HCT116 (cell line): ENCODE data around the gene TMC3. TPM values are rescaled to one million over a fixed set of nuclear protein-coding genes. Genes with fewer than 3 reads are reported as not detected.
A peak's percentile ranks its signal among the peaks of the same experiment; 100 is the strongest.

ENCODE experiments used
- ATAC-seq: fragments of 200-7000 bp; cut with Tn5 transposase; 2 replicates; pipeline ENCODE4 v1.9.1; 2020; ENCODE audit warnings: mild to moderate bottlenecking, moderate library complexity
- BruUV-seq: library from RNA; stranded (reverse); fragments of 400-500 nt; replicated peaks from 2 replicates; lab custom pipeline; 2021; lab: Mats Ljungman, UMichigan
- CTCF ChIA-PET: fragments of 300-600 bp; sonication (Branson Sonifier 250); formaldehyde crosslinking; loops from one replicate; lab custom pipeline; 2021; ENCODE audit warnings: antibody characterized with exemption; lab: Charles Lee
- POLR2A ChIA-PET: fragments of 300-600, 350-600 bp; sonication (Branson Sonifier 250); formaldehyde crosslinking; loops from one replicate; lab custom pipeline; 2021; ENCODE audit warnings: antibody characterized with exemption; lab: Charles Lee
- RAD21 ChIA-PET, 2 experiments: fragments of 300-600 bp; sonication (Branson Sonifier 250); formaldehyde crosslinking; loops; one replicate each; lab custom pipeline; 2023; ENCODE audit warnings: low total read pairs in 2 of 2; ENCODE audit not compliant: uncharacterized antibody in 2 of 2, unreplicated experiment in 2 of 2, low non-redundant PET in 1 of 2; lab: Charles Lee
- DNase-seq: peaks from one replicate; pipeline ENCODE4 v3.0.0-alpha.2; 2010; ENCODE audit warnings: low read depth, low spot score
- H2AFZ ChIP-seq: fragments of 200-600 bp; shearing (Covaris generic), sonication (generic); 2 replicates; pipeline ENCODE4 v1.6.1; 2017; ENCODE audit warnings: low read depth, mixed run types, mixed read lengths, antibody characterized with exemption, low read length; ENCODE audit not compliant: poor library complexity, severe bottlenecking
- H3K27ac ChIP-seq: 2 replicates; pipeline ENCODE4 v1.5.1; 2012; ENCODE audit warnings: low read depth, low read length
- H3K27me3 ChIP-seq: fragments of 200-600 bp; sonication (generic); 2 replicates; pipeline ENCODE4 v1.6.1; 2016; ENCODE audit warnings: mixed run types, low read length, mixed read lengths; ENCODE audit not compliant: insufficient read depth
- H3K36me3 ChIP-seq, 2 experiments: fragments of 200-500 bp in 1 of 2; fragments of 200-600 bp in 1 of 2; sonication (Bioruptor generic) in 1 of 2; sonication (generic) in 1 of 2; 2 replicates each; pipeline versions ENCODE4 v1.5.1 to v1.6.1; 2014 to 2016; ENCODE audit warnings: low read length in 2 of 2, inconsistent platforms in 1 of 2, mixed read lengths in 1 of 2, mixed run types in 1 of 2; ENCODE audit not compliant: insufficient read depth in 2 of 2, control insufficient read depth in 1 of 2
- H3K4me1 ChIP-seq, 2 experiments: fragments of 200-600 bp in 1 of 2; sonication (generic) in 1 of 2; 2 replicates each; pipeline versions ENCODE4 v1.5.1 to v1.6.1; 2012 to 2017; ENCODE audit warnings: low read length in 2 of 2, inconsistent platforms in 1 of 2, mild to moderate bottlenecking in 1 of 2, mixed read lengths in 1 of 2, mixed run types in 1 of 2, moderate library complexity in 1 of 2; ENCODE audit not compliant: insufficient read depth in 2 of 2, control insufficient read depth in 1 of 2
- H3K4me2 ChIP-seq: fragments of 200-600 bp; sonication (generic); 2 replicates; pipeline ENCODE4 v1.6.1; 2017; ENCODE audit warnings: mixed run types, low read length, mixed read lengths
- H3K4me3 ChIP-seq, 2 experiments: fragments of 200-600 bp in 1 of 2; sonication (generic) in 1 of 2; replicated peaks in 1 of 2; 2 replicates each; pipeline ENCODE4 v1.5.1; 2011 to 2016; ENCODE audit warnings: low read length in 2 of 2, control low read depth in 1 of 2, low read depth in 1 of 2, mild to moderate bottlenecking in 1 of 2, mixed read lengths in 1 of 2, mixed run types in 1 of 2
- H3K79me2 ChIP-seq: fragments of 200-600 bp; sonication (generic); 2 replicates; pipeline ENCODE4 v1.6.1; 2017; ENCODE audit warnings: mild to moderate bottlenecking, mixed run types, low read length, moderate library complexity, mixed read lengths; ENCODE audit not compliant: insufficient read depth
- H3K9ac ChIP-seq: fragments of 200-600 bp; sonication (generic); 2 replicates; pipeline ENCODE4 v1.6.1; 2016; ENCODE audit warnings: low read length, mixed read lengths
- H3K9me2 ChIP-seq: fragments of 200-600 bp; sonication (generic), shearing (Covaris generic); 2 replicates; pipeline ENCODE4 v1.6.1; 2017; ENCODE audit warnings: mixed run types, mild to moderate bottlenecking, moderate library complexity; ENCODE audit not compliant: insufficient read depth
- H3K9me3 ChIP-seq, 2 experiments: fragments of 200-500 bp in 1 of 2; fragments of 200-600 bp in 1 of 2; sonication (Bioruptor generic) in 1 of 2; sonication (generic) in 1 of 2; 2 replicates each; pipeline ENCODE4 v1.6.1; 2014 to 2017; ENCODE audit warnings: low read length in 2 of 2, mixed read lengths in 2 of 2, inconsistent platforms in 1 of 2, low read depth in 1 of 2, mild to moderate bottlenecking in 1 of 2, mixed run types in 1 of 2, moderate library complexity in 1 of 2; ENCODE audit not compliant: control insufficient read depth in 1 of 2, insufficient read depth in 1 of 2
- H4K20me1 ChIP-seq: fragments of 200-600 bp; sonication (generic), shearing (Covaris generic); 2 replicates; pipeline ENCODE4 v1.6.1; 2017; ENCODE audit warnings: mixed run types, mild to moderate bottlenecking, moderate library complexity; ENCODE audit not compliant: insufficient read depth
- ATF3 ChIP-seq: IDR thresholded peaks from 2 replicates; pipeline ENCODE4 v1.6.1; 2012
- EGR1 ChIP-seq: IDR thresholded peaks from 2 replicates; pipeline ENCODE4 v1.6.1; 2012; ENCODE audit warnings: low read depth
- JUND ChIP-seq: IDR thresholded peaks from 2 replicates; pipeline ENCODE4 v1.6.1; 2012
- RAD21 ChIP-seq: IDR thresholded peaks from 2 replicates; pipeline ENCODE4 v1.6.1; 2012; ENCODE audit warnings: low read depth, mild to moderate bottlenecking
- REST ChIP-seq: IDR thresholded peaks from 2 replicates; pipeline ENCODE4 v1.6.1; 2012; ENCODE audit warnings: low read depth
- SIN3A ChIP-seq: IDR thresholded peaks from 2 replicates; pipeline ENCODE4 v1.6.1; 2012; ENCODE audit warnings: low read depth
- SRF ChIP-seq: IDR thresholded peaks from 2 replicates; pipeline ENCODE4 v1.6.1; 2012; ENCODE audit warnings: low read depth
- TCF7L2 ChIP-seq: IDR thresholded peaks from 2 replicates; pipeline ENCODE4 v1.7.0; 2011; ENCODE audit warnings: borderline replicate concordance, inconsistent platforms; ENCODE audit not compliant: insufficient read depth, insufficient read length; ENCODE audit errors: extremely low read depth
- YY1 ChIP-seq: IDR thresholded peaks from 2 replicates; pipeline ENCODE4 v1.6.1; 2011; ENCODE audit warnings: low read length, low read depth, moderate library complexity, mild to moderate bottlenecking; ENCODE audit not compliant: insufficient replicate concordance; ENCODE audit errors: extremely low read depth
- ZFX ChIP-seq: fragments of 450-650 bp; IDR thresholded peaks from 2 replicates; pipeline ENCODE4 v1.6.1; 2017
- intact Hi-C: fragments of 100-400 bp; cut with micrococcal nuclease; formaldehyde crosslinking; loops from 2 replicates; pipeline ENCODE4 v1.10.0; 2022
- total RNA-seq: library from RNA; stranded (reverse); gene quantifications from one replicate; pipeline ENCODE4 v1.2.1, GENCODE V29; 2021; ENCODE audit not compliant: unreplicated experiment
- TF ChIP-seq, protein P1 (sequence below), 3 experiments: fragments of 200-600 bp in 1 of 3; sonication (generic) in 1 of 3; IDR thresholded peaks in 2 of 3; conservative IDR thresholded peaks in 1 of 3; 2 replicates each; pipeline ENCODE4 v1.5.1; 2012 to 2017; ENCODE audit warnings: low read depth in 2 of 3, low read length in 2 of 3, antibody characterized with exemption in 1 of 3, borderline replicate concordance in 1 of 3, control low read depth in 1 of 3, mild to moderate bottlenecking in 1 of 3, mixed read lengths in 1 of 3, mixed run types in 1 of 3, moderate library complexity in 1 of 3; ENCODE audit not compliant: insufficient read depth in 1 of 3
- TF ChIP-seq, protein P2 (sequence below): IDR thresholded peaks from 2 replicates; pipeline ENCODE4 v1.6.1; 2012

TMC3 gene
- total RNA-seq, 1 experiment from 2014 or later: not detected

DNA sequence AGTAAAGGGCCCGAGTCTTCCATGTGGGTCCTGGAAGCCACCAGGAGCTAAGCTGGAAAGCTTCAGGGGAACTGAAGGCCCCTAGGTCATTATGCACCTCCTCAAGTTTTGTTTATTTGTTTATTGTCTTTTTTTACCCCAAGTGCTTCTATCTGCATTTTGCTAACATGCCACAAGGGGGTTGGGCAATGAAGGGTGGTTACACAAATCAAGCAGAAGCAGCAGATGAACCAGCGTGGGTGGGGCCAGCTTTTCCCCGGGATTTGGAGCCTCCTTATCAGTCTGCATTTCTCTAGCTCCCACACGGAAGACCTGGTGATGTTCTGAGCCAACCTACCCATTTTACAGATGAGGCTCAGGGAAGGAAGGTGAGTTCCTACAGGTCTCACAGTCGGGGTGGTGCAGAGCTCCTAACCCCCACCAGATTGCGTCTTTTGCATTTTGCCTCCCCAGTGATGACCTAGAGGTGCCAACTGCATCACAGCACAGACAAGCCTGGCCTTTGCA lies 16.8 kb downstream of the TMC3 start:
- H2AFZ ChIP-seq: no peak overlapping the region
- peak; percentile 6 for DNase-seq
- intact Hi-C loops: no loop called here
- H3K9me3 ChIP-seq: no peaks in the 10 kb centered on the region
- no peaks in the 10 kb centered on the region for H3K79me2 ChIP-seq
- RAD21 ChIA-PET: no interaction called here
- peak; percentile 63 for ATAC-seq
- H3K4me3 ChIP-seq: no peak overlapping the region
- no peaks in the 10 kb centered on the region for H3K4me1 ChIP-seq
- H3K36me3 ChIP-seq: no peaks in the 10 kb centered on the region
- CTCF ChIA-PET: interaction anchor here (1.8 kb wide), 1 partner anchor 91 kb away, joined by 5 read pairs; no protein-coding TSS in a partner anchor
- H3K9me2 ChIP-seq: no peaks in the 10 kb centered on the region
- TF ChIP-seq SRF: no peak
- TF ChIP-seq, protein P1, sequence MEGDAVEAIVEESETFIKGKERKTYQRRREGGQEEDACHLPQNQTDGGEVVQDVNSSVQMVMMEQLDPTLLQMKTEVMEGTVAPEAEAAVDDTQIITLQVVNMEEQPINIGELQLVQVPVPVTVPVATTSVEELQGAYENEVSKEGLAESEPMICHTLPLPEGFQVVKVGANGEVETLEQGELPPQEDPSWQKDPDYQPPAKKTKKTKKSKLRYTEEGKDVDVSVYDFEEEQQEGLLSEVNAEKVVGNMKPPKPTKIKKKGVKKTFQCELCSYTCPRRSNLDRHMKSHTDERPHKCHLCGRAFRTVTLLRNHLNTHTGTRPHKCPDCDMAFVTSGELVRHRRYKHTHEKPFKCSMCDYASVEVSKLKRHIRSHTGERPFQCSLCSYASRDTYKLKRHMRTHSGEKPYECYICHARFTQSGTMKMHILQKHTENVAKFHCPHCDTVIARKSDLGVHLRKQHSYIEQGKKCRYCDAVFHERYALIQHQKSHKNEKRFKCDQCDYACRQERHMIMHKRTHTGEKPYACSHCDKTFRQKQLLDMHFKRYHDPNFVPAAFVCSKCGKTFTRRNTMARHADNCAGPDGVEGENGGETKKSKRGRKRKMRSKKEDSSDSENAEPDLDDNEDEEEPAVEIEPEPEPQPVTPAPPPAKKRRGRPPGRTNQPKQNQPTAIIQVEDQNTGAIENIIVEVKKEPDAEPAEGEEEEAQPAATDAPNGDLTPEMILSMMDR (IDR thresholded peaks at IDR 0.05 in 2 of 3, conservative IDR thresholded peaks at IDR 0.05 in 1 of 3; ENCODE audit: borderline replicate concordance in 1 of 3, insufficient read depth in 1 of 3, low read depth in 2 of 3, low read length in 2 of 3): peak in 2 of 3 experiments; percentile 19 to 35; a peak in 4 of 6 replicates
- no peak overlapping the region for H3K27ac ChIP-seq
- H3K27me3 ChIP-seq: no peaks in the 10 kb centered on the region
- H3K4me2 ChIP-seq: no peak overlapping the region
- H4K20me1 ChIP-seq: no peaks in the 10 kb centered on the region
- BruUV-seq: no TSS peak
- no peak overlapping the region for H3K9ac ChIP-seq
- POLR2A ChIA-PET: interaction anchor here (0.9 kb wide), 1 partner anchor 18 kb away, joined by 3 read pairs; no protein-coding TSS in a partner anchor

- intact Hi-C loops: no loop called here
- H3K9me2 ChIP-seq: no peaks in the 10 kb centered on the region
- no TSS peak for BruUV-seq
- H3K79me2 ChIP-seq: no peaks in the 10 kb centered on the region
- no peak overlapping the region for H3K4me2 ChIP-seq
- H3K4me1 ChIP-seq: no peaks in the 10 kb centered on the region
- no peak overlapping the region for H3K9ac ChIP-seq
- no peaks in the 10 kb centered on the region for H3K36me3 ChIP-seq
- H3K27me3 ChIP-seq: no peaks in the 10 kb centered on the region
- no peak overlapping the region for H2AFZ ChIP-seq
- CTCF ChIA-PET: interaction anchor here (1.8 kb wide), 1 partner anchor 90 kb away, joined by 5 read pairs; no protein-coding TSS in a partner anchor
- DNase-seq (no peak), ATAC-seq (no peak)
- no peaks in the 10 kb centered on the region for H4K20me1 ChIP-seq
- no peaks in the 10 kb centered on the region for H3K9me3 ChIP-seq
- no peak overlapping the region for H3K27ac ChIP-seq
- POLR2A ChIA-PET: no interaction called here
- H3K4me3 ChIP-seq: no peak overlapping the region
- RAD21 ChIA-PET: no interaction called here
- TF ChIP-seq SRF (no peak), TCF7L2 (no peak), RAD21 (no peak), ZFX (no peak), ATF3 (no peak), SIN3A (no peak), YY1 (no peak), REST (no peak), EGR1 (no peak), JUND (no peak)
- TF ChIP-seq, protein P2, sequence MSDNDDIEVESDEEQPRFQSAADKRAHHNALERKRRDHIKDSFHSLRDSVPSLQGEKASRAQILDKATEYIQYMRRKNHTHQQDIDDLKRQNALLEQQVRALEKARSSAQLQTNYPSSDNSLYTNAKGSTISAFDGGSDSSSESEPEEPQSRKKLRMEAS: no peak
Measured at GRCh38 chr15:81356252-81356651, 17.8 kb downstream of the TMC3 start.
